ENCODE data around the gene CBLB.

- no peak for TF ChIP-seq POLR2A (IDR thresholded peaks at IDR 0.05)
- TF ChIP-seq CTCF (IDR thresholded peaks at IDR 0.05): no peak
Observed at GRCh38 chr3:105915524-105915923, 46.7 kb upstream of the CBLB start.

All from right lobe of liver (tissue), 4 donors.